GM12891 (cell line): ENCODE measurements around the gene PCBP3.

Experiments used
- PAX5 ChIP-seq: IDR thresholded peaks from 2 replicates; pipeline ENCODE4 v1.6.1; 2011; ENCODE audit warnings: low read length, moderate library complexity, mild to moderate bottlenecking; ENCODE audit not compliant: insufficient read depth, severe bottlenecking
- POLR2A ChIP-seq: IDR thresholded peaks from 2 replicates; pipeline ENCODE4 v1.6.1; 2011; ENCODE audit warnings: low read depth, low read length, control low read depth
- POLR2AphosphoS5 ChIP-seq: IDR thresholded peaks from 2 replicates; pipeline ENCODE4 v1.6.1; 2011; ENCODE audit warnings: low read depth, low read length, control low read depth
- SPI1 ChIP-seq: IDR thresholded peaks from 2 replicates; pipeline ENCODE4 v1.6.1; 2011; ENCODE audit warnings: low read depth, low read length, control low read depth
- TAF1 ChIP-seq: IDR thresholded peaks from 2 replicates; pipeline ENCODE4 v1.6.1; 2011; ENCODE audit warnings: low read depth, low read length, control low read depth

DNA sequence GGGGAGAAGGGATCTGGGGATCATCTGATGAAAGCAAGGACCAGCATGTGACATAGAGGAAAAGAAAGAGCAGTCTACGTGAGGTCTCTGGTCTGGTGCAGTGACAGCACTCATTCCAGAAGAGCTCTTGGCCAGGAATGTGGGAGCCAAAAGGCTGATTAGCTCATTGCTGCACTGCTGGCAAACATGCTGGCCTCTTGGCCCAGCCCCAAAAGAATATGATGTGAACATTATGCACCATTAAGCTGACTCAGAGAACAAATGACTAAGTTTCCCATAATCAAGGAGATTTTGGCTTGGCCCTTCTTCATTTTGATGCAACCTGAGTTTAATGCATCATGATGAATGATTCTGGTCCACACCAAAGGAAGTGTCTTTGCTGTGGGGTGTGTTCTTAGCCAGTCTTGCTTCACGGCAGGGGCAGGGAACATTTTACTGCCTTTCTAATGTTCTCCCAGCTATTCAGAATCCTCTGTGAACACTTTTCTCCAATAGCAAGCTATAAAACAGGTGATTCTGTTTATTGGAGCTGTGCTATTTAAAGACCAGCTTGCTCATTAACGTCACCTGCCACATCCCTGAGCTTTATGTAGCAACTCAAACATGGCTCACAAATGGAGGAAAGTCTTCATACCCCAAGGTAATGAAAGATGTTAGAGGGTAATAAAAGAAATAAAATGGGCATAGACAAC is 55.1 kb downstream of the PCBP3 start:
- no peak for TF ChIP-seq POLR2A
- no peak for TF ChIP-seq SPI1
- TF ChIP-seq TAF1 = no peak
- TF ChIP-seq POLR2AphosphoS5 = no peak
- no peak for TF ChIP-seq PAX5
